Measurements from ENCODE around the gene SLC22A3. TPM values are rescaled to one million over a fixed set of nuclear protein-coding genes. Genes with fewer than 3 reads are reported as not detected.

The SLC22A3 gene
- total RNA-seq, 1 donor from 2014 or later = not detected

GRCh38 chr6:160494576-160494975, 146.4 kb downstream of the SLC22A3 start:
- Mint-ChIP-seq H3K27me3 (peaks cover 6% of the 10 kb centered on the region), H3K27ac (no peak overlapping the region), H3K36me3 (ENCODE audit: low read depth) (no peaks in the 10 kb centered on the region), H3K9me3 (no peaks in the 10 kb centered on the region), H3K4me3 (no peak overlapping the region), H3K4me1 (no peaks in the 10 kb centered on the region)
- ATAC-seq (ENCODE audit: low read depth) (no peak), DNase-seq (no peak)
- intact Hi-C loops (cut with micrococcal nuclease) = no loop called here
- ChIA-PET CTCF (no interaction called here), POLR2A (no interaction called here)
- TF ChIP-seq CTCF (IDR thresholded peaks at IDR 0.05) = no peak

- Mint-ChIP-seq H3K4me3 (no peak overlapping the region), H3K27me3 (peaks cover 12% of the 10 kb centered on the region), H3K4me1 (no peaks in the 10 kb centered on the region), H3K27ac (no peak overlapping the region), H3K9me3 (peaks cover 7% of the 10 kb centered on the region), H3K36me3 (ENCODE audit: low read depth) (no peaks in the 10 kb centered on the region)
- intact Hi-C loops (cut with micrococcal nuclease) = no loop called here
- DNase-seq (no peak), ATAC-seq (ENCODE audit: low read depth) (no peak)
- CTCF ChIA-PET = no interaction called here
- POLR2A ChIA-PET = no interaction called here
- no peak for TF ChIP-seq CTCF (IDR thresholded peaks at IDR 0.05)
Measured at GRCh38 chr6:160500639-160501038, 152.5 kb downstream of the SLC22A3 start.

Other genes with a start within 250 kb of the SLC22A3 start
- 1.0 and 2.8 TPM in 2 replicates for gene SLC22A1, start 226.6 kb upstream of the SLC22A3 start, total RNA-seq
- not detected in 2 replicates for gene SLC22A2, start 89.6 kb upstream of the SLC22A3 start, total RNA-seq